Endothelial cell (in vitro differentiated cells): ENCODE data around the gene HAPLN2. TPM values are rescaled to one million over a fixed set of nuclear protein-coding genes. Genes with fewer than 3 reads are reported as not detected.

ENCODE experiments used
- DNase-seq: peaks from one replicate; pipeline ENCODE4 v3.0.0; 2021; ENCODE audit warnings: low spot score
- H3K27ac Mint-ChIP-seq: one replicate; pipeline ENCODE4 v1.8.0; 2021; ENCODE audit warnings: mixed read lengths, inconsistent platforms; ENCODE audit not compliant: unreplicated experiment
- H3K27me3 Mint-ChIP-seq: one replicate; pipeline ENCODE4 v1.8.0; 2021; ENCODE audit warnings: mild to moderate bottlenecking, moderate library complexity, mixed read lengths, inconsistent platforms; ENCODE audit not compliant: unreplicated experiment
- H3K36me3 Mint-ChIP-seq: one replicate; pipeline ENCODE4 v1.8.0; 2021; ENCODE audit warnings: mild to moderate bottlenecking, low read depth, mixed read lengths, inconsistent platforms; ENCODE audit not compliant: unreplicated experiment
- H3K4me1 Mint-ChIP-seq: one replicate; pipeline ENCODE4 v1.8.0; 2021; ENCODE audit warnings: mild to moderate bottlenecking, mixed read lengths, inconsistent platforms; ENCODE audit not compliant: unreplicated experiment
- H3K4me3 Mint-ChIP-seq: one replicate; pipeline ENCODE4 v1.8.0; 2021; ENCODE audit warnings: mild to moderate bottlenecking, mixed read lengths, inconsistent platforms; ENCODE audit not compliant: unreplicated experiment
- H3K9me3 Mint-ChIP-seq: one replicate; pipeline ENCODE4 v1.8.0; 2021; ENCODE audit warnings: mixed read lengths, inconsistent platforms; ENCODE audit not compliant: unreplicated experiment
- total RNA-seq: library from RNA; stranded (reverse); fragmentation: NEBNext Ultra II Directional; extraction: Animal tissue kit (Norgen Biotek cat#: 25700); gene quantifications from one replicate; pipeline ENCODE4 v1.2.1, GENCODE V29; 2021; ENCODE audit not compliant: unreplicated experiment
- TF ChIP-seq, protein P1 (sequence below): fragments of 200-600 bp; sonication (generic); IDR thresholded peaks from one replicate; pipeline ENCODE4 v1.5.0; 2021; ENCODE audit warnings: antibody characterized with exemption; ENCODE audit not compliant: unreplicated experiment

Gene HAPLN2
- total RNA-seq, 1 donor from 2014 or later, result 1.3 TPM

GRCh38 chr1:156656806-156657740 is 37.9 kb downstream of the HAPLN2 start:
- Mint-ChIP-seq H3K36me3 (peaks cover 21% of the 10 kb centered on the region), H3K4me3 (peak overlapping the region; percentile 44), H3K27me3 (peaks cover 35% of the 10 kb centered on the region), H3K4me1 (peaks cover 41% of the 10 kb centered on the region), H3K9me3 (no peaks in the 10 kb centered on the region), H3K27ac (no peak overlapping the region)
- TF ChIP-seq, protein P1, sequence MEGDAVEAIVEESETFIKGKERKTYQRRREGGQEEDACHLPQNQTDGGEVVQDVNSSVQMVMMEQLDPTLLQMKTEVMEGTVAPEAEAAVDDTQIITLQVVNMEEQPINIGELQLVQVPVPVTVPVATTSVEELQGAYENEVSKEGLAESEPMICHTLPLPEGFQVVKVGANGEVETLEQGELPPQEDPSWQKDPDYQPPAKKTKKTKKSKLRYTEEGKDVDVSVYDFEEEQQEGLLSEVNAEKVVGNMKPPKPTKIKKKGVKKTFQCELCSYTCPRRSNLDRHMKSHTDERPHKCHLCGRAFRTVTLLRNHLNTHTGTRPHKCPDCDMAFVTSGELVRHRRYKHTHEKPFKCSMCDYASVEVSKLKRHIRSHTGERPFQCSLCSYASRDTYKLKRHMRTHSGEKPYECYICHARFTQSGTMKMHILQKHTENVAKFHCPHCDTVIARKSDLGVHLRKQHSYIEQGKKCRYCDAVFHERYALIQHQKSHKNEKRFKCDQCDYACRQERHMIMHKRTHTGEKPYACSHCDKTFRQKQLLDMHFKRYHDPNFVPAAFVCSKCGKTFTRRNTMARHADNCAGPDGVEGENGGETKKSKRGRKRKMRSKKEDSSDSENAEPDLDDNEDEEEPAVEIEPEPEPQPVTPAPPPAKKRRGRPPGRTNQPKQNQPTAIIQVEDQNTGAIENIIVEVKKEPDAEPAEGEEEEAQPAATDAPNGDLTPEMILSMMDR, result peak; percentile 78
- peak; percentile 85 for DNase-seq

DNA sequence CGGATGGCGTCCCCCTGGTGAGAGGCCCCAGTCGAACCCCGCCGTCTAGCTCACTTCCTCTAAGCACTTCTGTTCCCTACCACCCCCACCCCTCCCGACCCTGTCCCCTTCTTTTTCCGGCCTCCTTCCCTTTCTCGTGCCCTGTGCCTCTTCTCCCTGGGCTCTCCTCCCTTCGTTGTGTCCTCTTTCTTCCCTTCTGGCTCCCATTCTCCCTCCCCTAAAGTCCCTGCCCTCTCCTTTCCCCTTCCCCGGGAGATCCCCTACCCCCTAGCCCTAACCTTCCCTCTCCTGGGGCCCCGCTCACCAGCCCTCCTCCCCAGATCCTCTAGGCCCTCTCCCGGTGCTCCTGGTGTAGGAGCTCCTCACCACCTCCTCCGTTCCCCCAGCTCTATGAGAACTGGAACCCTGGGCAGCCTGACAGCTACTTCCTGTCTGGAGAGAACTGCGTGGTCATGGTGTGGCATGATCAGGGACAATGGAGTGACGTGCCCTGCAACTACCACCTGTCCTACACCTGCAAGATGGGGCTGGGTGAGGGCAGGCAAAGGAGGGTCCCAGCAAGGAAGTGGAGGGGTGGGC is 38.6 kb downstream of the HAPLN2 start:
- TF ChIP-seq, protein P1, result no peak
- Mint-ChIP-seq H3K36me3 (peaks cover 21% of the 10 kb centered on the region), H3K27me3 (peaks cover 36% of the 10 kb centered on the region), H3K9me3 (no peaks in the 10 kb centered on the region), H3K27ac (peak overlapping the region; percentile 18), H3K4me1 (peaks cover 47% of the 10 kb centered on the region), H3K4me3 (peak overlapping the region; percentile 42)
- no peak for DNase-seq

- peaks cover 52% of the 10 kb centered on the region for H3K4me1 Mint-ChIP-seq
- no peak for DNase-seq
- H3K27ac Mint-ChIP-seq, result no peak overlapping the region
These were observed 39.3 kb downstream of the HAPLN2 start for GRCh38 chr1:156658496-156658895.

GRCh38 chr1:156658945-156659574 is 39.8 kb downstream of the HAPLN2 start:
- TF ChIP-seq, protein P1, result no peak
- Mint-ChIP-seq H3K9me3 (no peaks in the 10 kb centered on the region), H3K27ac (peak overlapping the region; percentile 68), H3K27me3 (peaks cover 32% of the 10 kb centered on the region), H3K4me3 (peak overlapping the region; percentile 50), H3K4me1 (peaks cover 56% of the 10 kb centered on the region), H3K36me3 (peaks cover 12% of the 10 kb centered on the region)
- no peak for DNase-seq

More at GRCh38 chr1:156658496-156658895, 39.3 kb downstream of the HAPLN2 start:
- peaks cover 33% of the 10 kb centered on the region for H3K27me3 Mint-ChIP-seq
- H3K36me3 Mint-ChIP-seq, result peaks cover 15% of the 10 kb centered on the region
- TF ChIP-seq, protein P1, result no peak
- H3K4me3 Mint-ChIP-seq, result peak overlapping the region; percentile 42
- no peaks in the 10 kb centered on the region for H3K9me3 Mint-ChIP-seq
